ENCODE measurements around the gene PRDM16.

Gene PRDM16

GRCh38 chr1:3250624-3251023 is 181.6 kb downstream of the PRDM16 start:
- no peak for DNase-seq

DNA sequence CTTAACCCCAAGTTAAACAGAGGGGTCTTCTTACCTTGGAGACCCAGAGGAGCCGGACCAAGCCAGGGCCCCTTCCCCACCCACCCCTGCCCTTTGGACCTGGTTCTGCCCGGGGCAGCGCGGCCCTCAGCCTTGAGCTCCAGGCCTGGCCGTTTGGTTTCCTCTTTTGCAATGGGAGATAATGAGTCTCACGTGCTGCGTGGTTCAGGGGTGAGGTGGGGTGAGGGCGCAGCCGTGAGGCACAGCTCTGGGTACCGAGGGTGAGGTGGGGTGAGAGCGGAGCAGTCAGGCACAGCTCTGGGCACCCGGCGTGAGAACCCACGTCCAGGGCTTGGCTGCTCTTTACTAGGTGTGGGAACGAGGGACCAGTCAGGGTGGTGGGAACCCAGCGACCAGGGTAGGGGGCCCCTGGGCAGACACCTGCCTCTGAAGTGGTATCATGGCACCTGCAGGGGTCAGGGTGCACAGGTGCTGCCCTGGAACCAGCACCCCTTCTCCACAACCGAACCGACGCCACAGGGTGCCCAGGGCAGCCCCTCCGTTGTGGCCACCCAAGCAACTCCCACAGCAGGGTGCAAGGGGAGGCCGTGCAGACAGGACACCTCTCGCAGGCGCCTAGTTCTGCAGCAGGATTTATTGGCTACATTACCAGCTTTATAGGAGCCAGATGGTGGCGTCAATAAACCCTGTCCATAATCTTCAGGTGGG is 182.2 kb downstream of the PRDM16 start:
- DNase-seq: no peak

DNA sequence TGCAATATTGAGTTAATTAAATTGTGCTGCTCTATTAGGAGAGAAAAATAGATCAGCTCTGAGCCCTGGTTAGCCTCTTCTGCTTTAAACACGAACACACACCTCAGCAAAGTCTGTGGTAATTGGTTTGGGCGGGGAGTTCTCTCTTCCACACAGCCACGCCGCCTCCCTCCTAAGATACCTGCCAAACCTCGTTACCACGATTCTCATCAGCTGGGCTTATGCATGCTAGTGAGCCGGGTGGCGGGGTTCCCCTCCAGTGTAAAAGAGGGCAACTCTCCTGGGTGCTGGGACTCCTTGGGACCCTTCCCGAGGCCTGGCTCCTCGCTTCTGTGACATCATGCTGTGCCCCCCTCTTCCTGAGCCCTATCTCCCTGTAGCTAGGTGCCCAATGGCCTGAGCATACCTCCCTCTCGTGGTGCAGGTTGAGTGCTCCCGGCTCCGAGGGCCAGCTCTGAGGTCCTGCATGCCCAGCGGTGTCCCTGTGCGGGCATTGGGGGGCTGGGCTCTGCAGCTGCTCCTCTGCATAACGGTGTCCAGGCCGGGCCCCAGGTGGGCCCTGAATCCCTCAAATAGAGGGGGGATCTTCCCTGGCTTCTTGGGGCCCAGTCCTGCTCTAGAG is 182.9 kb downstream of the PRDM16 start:
- no peak for DNase-seq

GRCh38 chr1:3255680-3256079 is 186.7 kb downstream of the PRDM16 start:
- no peak for DNase-seq

DNA sequence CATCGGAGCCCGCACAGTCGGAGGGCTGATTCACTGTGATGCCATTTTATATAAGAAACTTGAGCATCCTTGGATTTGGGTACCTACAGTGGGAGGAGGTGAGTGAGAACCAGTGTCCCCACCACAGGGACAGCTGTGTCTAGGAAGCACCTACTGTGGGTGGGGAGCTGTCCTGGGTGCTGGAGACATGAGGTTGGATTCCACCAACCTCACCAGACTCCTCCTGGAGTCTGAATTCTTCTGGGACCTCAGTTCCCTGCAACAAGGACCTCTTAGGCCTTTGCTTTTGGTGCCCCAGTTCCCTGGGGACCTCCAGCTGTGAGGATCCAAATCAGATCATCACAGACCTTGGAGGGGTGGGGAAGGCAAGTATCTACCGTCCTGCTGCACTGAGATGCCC is 188.8 kb downstream of the PRDM16 start:
- no peak for DNase-seq

- DNase-seq: no peak
Measured at GRCh38 chr1:3258386-3259003, 189.5 kb downstream of the PRDM16 start.

DNA sequence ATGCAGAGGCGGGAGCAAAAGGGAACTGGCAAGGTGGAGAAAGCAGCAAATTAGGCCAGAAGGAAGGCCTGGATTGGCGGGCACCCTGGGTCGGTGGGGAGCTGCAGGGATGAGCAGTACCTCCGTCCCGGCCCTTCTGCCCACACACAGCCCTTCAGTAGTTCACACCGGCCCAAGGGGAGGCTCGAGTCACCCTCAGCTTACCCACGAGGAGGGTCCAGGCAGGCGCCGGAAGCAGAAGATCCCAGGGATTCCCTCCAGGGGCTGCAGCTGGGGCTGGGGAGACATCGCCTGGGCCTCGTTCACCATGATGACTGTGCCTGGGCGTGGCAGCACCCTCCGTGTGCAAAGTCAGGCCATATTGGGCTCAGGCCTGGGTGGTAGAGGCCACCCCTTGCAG is 190.0 kb downstream of the PRDM16 start:
- no peak for DNase-seq

- no peak for DNase-seq
Measured at GRCh38 chr1:3261007-3261968, 192.3 kb downstream of the PRDM16 start.

GRCh38 chr1:3261969-3262579 is 193.1 kb downstream of the PRDM16 start:
- DNase-seq: no peak

DNA sequence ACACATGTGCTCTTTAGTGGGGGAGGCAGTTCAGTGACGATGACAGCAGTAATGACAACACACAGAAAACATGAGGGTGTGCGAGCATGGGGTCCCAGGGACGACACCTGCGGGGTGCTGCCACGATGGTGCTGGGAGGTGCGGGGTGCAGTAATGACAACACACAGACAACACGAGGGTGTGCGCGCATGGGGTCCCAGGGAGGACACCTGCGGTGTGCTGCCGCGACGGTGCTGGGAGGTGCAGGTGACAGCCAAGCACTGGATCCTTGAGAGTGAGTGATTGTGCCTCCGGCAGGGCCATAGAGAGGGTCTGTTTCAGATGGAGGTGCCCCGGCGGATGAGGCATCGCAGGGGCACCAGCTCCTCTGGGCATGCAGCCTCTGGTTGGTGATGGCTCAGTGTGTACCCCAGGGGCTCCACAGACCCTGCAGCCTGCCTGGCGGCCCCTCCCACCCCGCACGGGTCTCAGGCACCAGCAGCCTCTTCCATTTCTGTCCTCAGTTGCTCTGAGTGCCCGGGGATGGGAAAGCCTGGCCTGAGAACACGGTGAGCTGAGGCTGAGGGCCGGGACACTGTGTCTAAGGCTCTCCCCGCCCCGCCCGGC is 193.8 kb downstream of the PRDM16 start:
- DNase-seq: no peak

- DNase-seq: no peak
Measured at GRCh38 chr1:3263790-3264189, 194.8 kb downstream of the PRDM16 start.

GRCh38 chr1:3264456-3264855 is 195.5 kb downstream of the PRDM16 start:
- DNase-seq: no peak

DNA sequence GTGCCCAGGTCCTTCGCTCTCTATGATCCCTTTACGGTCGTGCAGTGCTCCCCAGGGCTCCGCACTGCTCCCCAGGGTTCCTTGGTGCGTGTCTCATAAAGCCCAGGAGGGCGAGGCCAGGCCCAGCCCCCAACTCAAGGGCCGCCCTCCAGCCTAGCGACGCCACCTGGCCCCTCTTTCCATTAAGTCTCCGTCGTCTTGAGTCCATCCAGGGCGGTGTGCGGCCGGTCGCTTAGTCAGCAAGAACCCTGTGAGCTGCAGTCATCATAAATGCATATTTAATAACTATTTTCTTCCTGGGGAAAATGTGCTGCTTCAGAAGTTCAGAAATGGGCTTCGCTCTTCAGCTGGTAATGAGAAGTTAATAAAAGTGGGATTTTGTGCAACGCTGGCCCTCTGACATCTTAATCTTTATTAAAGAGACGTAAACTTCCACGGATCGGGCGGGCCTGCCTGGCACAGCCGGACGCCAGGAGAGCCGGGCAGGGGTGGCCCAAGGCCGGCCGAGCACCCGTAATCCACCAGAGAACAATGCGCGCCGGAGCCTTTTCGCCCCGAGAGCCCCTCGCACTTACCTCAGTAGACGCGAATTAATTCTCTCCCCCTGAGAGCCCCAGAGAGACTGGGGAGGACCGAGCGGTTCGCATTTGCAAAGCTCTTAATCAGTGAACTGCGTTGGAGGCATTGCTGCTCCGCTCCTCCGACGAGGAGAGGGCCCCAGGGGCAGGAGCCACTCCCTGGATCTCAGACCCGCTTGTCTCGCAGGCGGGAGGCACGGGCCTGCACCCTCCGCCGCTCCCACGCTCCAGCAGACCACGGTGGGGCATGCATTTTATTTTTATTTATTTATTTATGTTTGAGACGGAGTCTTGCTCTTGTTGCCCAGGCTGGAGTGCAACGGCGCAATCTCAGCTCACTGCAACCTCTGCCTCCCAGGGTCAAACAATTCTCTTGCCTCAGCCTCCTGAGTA is 197.1 kb downstream of the PRDM16 start:
- DNase-seq: no peak

- DNase-seq: no peak
Measured at GRCh38 chr1:3266870-3267549, 198.0 kb downstream of the PRDM16 start.

DNA sequence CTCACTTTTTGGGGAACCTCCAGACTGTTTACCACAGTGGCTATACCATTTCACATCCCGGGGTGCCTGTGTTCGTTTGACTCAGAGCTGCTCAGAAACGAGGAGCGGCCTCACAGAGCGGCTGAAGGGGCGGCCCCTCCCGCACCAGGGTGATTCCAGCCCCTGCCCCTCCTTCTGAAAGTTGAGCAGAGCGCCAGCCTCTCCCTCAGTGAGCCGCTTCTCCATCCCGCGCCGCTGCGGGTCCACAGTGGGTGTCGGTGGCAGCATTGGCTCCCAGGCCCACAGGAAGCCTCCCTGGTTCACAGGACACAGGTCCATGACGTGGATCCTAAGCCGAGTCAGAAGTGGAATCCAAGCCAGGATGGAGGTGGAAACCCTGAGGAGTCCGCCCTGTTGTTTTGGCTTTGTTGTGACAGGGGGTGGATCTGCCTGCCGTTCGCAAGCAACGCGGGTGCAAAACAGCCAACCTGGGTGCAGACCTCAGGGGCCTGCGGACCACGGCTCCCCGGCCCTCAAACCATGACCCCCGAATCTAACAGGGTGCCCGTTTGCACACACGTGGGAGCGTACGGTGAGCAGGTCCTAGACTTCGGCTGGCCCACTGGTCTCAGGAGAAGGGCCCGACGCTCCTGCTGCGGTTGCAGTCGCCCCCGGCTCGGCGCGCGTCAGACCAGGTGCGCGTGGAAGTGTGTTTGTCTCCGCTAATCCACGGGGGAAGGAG is 198.7 kb downstream of the PRDM16 start:
- DNase-seq: no peak

DNA sequence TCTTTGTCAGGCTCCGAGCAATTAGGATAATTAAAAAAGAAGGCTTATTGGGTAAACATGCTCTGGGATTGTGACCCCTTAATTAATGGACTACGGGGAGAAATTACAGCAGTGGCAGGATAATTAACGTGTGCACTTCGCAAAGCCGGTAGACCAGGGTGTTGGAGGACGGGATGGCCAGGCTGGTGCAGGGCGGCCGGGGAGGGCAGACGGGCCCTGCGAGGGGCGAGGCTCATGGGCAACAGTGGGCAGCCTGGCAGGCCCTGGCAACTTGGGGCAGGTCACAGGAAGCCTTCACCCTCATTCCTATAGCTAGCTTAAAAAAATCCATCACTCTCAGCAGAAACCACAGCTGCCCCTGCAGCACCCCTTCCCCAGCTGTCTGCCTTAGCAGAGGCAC is 199.3 kb downstream of the PRDM16 start:
- DNase-seq: no peak

DNA sequence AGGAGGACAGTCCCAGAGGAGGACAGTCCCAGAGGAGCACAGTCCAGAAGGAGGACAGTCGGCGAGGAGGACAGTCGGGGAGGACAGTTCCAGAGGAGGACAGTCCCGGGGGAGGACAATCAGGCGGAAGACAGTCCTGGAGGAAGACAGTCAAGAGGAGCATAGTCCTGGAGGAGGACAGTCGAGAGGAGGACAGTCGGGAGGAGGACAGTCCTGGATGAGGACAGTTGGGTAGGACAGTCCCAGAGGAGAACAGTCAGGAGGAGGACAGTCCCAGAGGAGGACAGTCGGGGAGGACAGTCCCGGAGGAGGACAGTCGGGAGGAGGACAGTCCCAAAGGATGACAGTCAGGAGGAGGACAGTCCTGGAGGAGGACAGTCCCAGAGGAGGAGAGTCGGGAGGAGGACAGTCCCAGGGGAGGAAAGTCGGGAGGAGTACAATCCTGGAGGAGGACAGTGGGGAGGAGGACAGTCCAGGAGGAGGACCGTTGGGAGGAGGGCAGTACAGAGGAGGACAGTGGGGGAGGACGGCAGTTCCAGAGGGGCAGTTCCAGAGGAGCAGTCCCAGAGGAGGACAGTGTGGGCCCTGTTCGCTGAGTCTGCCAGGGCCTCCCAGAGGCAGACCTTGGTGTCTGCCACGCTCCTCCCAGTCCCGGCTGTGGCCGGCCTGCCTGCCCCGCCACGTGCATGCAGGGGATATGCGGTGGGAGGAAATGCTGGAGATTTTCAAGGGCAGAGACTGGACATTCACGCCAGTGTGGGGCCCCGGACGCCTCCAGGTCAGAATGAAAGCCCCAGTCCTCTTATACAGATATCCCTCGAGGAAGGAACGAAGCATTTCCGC is 201.6 kb downstream of the PRDM16 start:
- no peak for DNase-seq

DNA sequence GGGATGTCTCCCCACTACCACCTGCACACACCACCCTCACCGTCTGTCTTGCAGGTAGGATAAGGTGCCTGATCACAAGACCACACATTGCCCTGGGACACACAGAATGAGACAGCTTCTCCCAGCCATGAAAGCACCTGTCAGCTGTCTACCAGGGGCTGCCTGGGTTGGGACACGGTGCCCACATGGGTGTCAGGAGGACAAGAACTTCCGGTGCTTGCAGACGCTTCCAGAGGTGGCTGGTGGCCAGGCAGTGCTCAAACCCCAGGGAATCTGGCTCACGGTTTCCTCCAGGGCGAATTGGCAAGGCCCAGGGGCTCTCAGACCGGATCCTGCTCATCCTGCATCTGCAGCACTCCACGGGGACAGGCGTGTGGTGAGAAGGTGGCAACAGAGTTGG is 202.9 kb downstream of the PRDM16 start:
- no peak for DNase-seq

Data from OCI-M1 (cell line).